Neural progenitor cell (in vitro differentiated cells): ENCODE results near the gene TBC1D3C. TPM values are rescaled to one million over a fixed set of nuclear protein-coding genes. Genes with fewer than 3 reads are reported as not detected.
"Not testable (repeated sequence)": the region's sequence is repeated elsewhere in the genome, so short reads cannot be mapped to it uniquely, and the experiment has no call there.

ENCODE experiments used
- DNase-seq: peaks from one replicate; pipeline ENCODE4 v3.0.0-alpha.2; 2016; ENCODE audit warnings: low spot score
- H2AFZ ChIP-seq: fragments of 200-600 bp; sonication (generic); replicated peaks from 2 replicates; pipeline ENCODE4 v1.6.1; 2016; ENCODE audit warnings: antibody characterized with exemption
- H3F3A ChIP-seq: fragments of 200-600 bp; sonication (generic); 2 replicates; pipeline ENCODE4 v1.6.1; 2016; ENCODE audit warnings: antibody characterized with exemption, low read depth
- H3K27ac ChIP-seq: fragments of 200-600 bp; sonication (generic); 2 replicates; pipeline ENCODE4 v1.5.1; 2016; ENCODE audit warnings: mild to moderate bottlenecking
- H3K27me3 ChIP-seq: fragments of 200-600 bp; sonication (generic); 2 replicates; pipeline ENCODE4 v1.6.1; 2016; ENCODE audit warnings: mild to moderate bottlenecking, moderate library complexity
- H3K36me3 ChIP-seq: fragments of 200-600 bp; sonication (generic); 2 replicates; pipeline ENCODE4 v1.5.1; 2016
- H3K4me1 ChIP-seq: fragments of 200-600 bp; sonication (generic); 2 replicates; pipeline ENCODE4 v1.6.1; 2016; ENCODE audit warnings: mixed run types
- H3K4me2 ChIP-seq: fragments of 200-600 bp; sonication (generic); 2 replicates; pipeline ENCODE4 v1.6.1; 2016
- H3K4me3 ChIP-seq: fragments of 200-600 bp; sonication (generic); 2 replicates; pipeline ENCODE4 v1.5.1; 2016
- H3K79me2 ChIP-seq: fragments of 200-600 bp; sonication (generic); 2 replicates; pipeline ENCODE4 v1.6.1; 2016; ENCODE audit warnings: low read depth
- H3K9ac ChIP-seq: fragments of 200-600 bp; sonication (generic); 2 replicates; pipeline ENCODE4 v1.6.1; 2016
- H3K9me3 ChIP-seq: fragments of 200-600 bp; sonication (generic); 2 replicates; pipeline ENCODE4 v1.5.1; 2016; ENCODE audit warnings: low read depth
- H4K20me1 ChIP-seq: fragments of 200-600 bp; sonication (generic); 2 replicates; pipeline ENCODE4 v1.6.1; 2016; ENCODE audit warnings: low read depth
- H3K27ac Mint-ChIP-seq: 3 replicates; pipeline ENCODE4 v1.8.0; 2021; ENCODE audit warnings: mixed read lengths
- H3K27me3 Mint-ChIP-seq: 2 replicates; pipeline ENCODE4 v1.8.0; 2022; ENCODE audit warnings: low read depth, mild to moderate bottlenecking, inconsistent platforms, moderate library complexity, mixed read lengths; ENCODE audit not compliant: insufficient read depth
- H3K36me3 Mint-ChIP-seq: 3 replicates; pipeline ENCODE4 v1.8.0; 2021; ENCODE audit warnings: mixed read lengths
- H3K4me1 Mint-ChIP-seq: 3 replicates; pipeline ENCODE4 v1.8.0; 2021; ENCODE audit warnings: mixed read lengths
- H3K4me3 Mint-ChIP-seq: 3 replicates; pipeline ENCODE4 v1.8.0; 2021; ENCODE audit warnings: mild to moderate bottlenecking, moderate library complexity, mixed read lengths
- H3K9me3 Mint-ChIP-seq: 3 replicates; pipeline ENCODE4 v1.8.0; 2020; ENCODE audit warnings: mixed read lengths
- small RNA-seq: library from RNA; depleted of rRNA; stranded (forward); fragments of <200 nt; gene quantifications from one replicate; pipeline ENCODE3, GENCODE V24; 2015
- total RNA-seq: library from RNA; depleted of rRNA; stranded (reverse); fragments of >200 nt; gene quantifications from 2 replicates; pipeline ENCODE4 v1.2.3, GENCODE V29; 2015; ENCODE audit warnings: low replicate concordance

Gene TBC1D3C
- total RNA-seq = not detected in 2 replicates

- not testable (repeated sequence) for H3K27ac Mint-ChIP-seq, H3K9me3 Mint-ChIP-seq, H3K27me3 ChIP-seq, H2AFZ ChIP-seq, H3K4me1 Mint-ChIP-seq, H3K36me3 ChIP-seq, DNase-seq, H3K9me3 ChIP-seq, H3K4me1 ChIP-seq, H3K4me3 ChIP-seq, H4K20me1 ChIP-seq, H3K9ac ChIP-seq, H3K36me3 Mint-ChIP-seq, H3K27me3 Mint-ChIP-seq, H3K4me3 Mint-ChIP-seq, H3F3A ChIP-seq, H3K27ac ChIP-seq, H3K79me2 ChIP-seq, H3K4me2 ChIP-seq
Observed at GRCh38 chr17:38068534-38068933, at the start of gene TBC1D3C. Gene TBC1D3C, minus strand, starts transcription at chr17:38068634. Its CDS starts 1,568 bp downstream, at chr17:38067066.

- not testable (repeated sequence) for H3K4me3 Mint-ChIP-seq, H3K36me3 ChIP-seq, DNase-seq, H3K27me3 Mint-ChIP-seq, H3K4me2 ChIP-seq, H3K36me3 Mint-ChIP-seq, H2AFZ ChIP-seq, H3K9me3 ChIP-seq, H3K27ac ChIP-seq, H3K9ac ChIP-seq, H3K79me2 ChIP-seq, H3K4me1 ChIP-seq, H3K27ac Mint-ChIP-seq, H3K9me3 Mint-ChIP-seq, H3F3A ChIP-seq, H3K27me3 ChIP-seq, H3K4me1 Mint-ChIP-seq, H4K20me1 ChIP-seq, H3K4me3 ChIP-seq
Observed at GRCh38 chr17:38099262-38099661, 30.8 kb upstream of the TBC1D3C start.

GRCh38 chr17:38094059-38094694 lies 25.7 kb upstream of the TBC1D3C start:
- H3K4me1 Mint-ChIP-seq, H3K9ac ChIP-seq, H3K79me2 ChIP-seq, H3K4me3 Mint-ChIP-seq, H3K27me3 ChIP-seq, DNase-seq, H3K9me3 ChIP-seq, H3K36me3 ChIP-seq, H3K4me2 ChIP-seq, H3K27ac Mint-ChIP-seq, H3K36me3 Mint-ChIP-seq, H2AFZ ChIP-seq, H3K4me3 ChIP-seq, H4K20me1 ChIP-seq, H3K27ac ChIP-seq, H3K9me3 Mint-ChIP-seq, H3F3A ChIP-seq, H3K4me1 ChIP-seq, H3K27me3 Mint-ChIP-seq: not testable (repeated sequence)

DNA sequence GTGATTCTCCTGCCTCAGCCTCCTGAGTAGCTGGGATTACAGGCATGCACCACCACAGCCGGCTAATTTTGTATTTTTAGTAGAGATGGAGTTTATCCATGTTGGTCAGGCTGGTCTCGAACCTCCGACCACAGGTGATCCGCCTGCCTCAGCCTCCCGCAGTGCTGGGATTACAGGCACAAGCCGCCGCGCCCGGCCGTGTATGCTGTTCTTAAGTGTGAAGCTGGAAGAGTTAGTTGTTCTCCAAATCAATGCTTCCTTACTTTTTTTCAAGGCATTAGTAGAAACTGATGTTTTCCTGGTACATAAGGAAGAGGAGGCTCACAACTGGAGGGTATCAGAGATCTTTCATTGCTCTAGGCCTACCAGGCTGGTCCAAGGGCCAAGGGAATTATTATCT lies 19.7 kb upstream of the TBC1D3C start:
- not testable (repeated sequence) for H3K4me1 Mint-ChIP-seq, H3K4me2 ChIP-seq, H3K9ac ChIP-seq, H3K4me1 ChIP-seq, H4K20me1 ChIP-seq, H3K27ac ChIP-seq, H3K36me3 ChIP-seq, H3K9me3 ChIP-seq, H2AFZ ChIP-seq, H3K4me3 ChIP-seq, H3K36me3 Mint-ChIP-seq, H3K4me3 Mint-ChIP-seq, DNase-seq, H3K27me3 Mint-ChIP-seq, H3K79me2 ChIP-seq, H3F3A ChIP-seq, H3K27ac Mint-ChIP-seq, H3K27me3 ChIP-seq, H3K9me3 Mint-ChIP-seq

DNA sequence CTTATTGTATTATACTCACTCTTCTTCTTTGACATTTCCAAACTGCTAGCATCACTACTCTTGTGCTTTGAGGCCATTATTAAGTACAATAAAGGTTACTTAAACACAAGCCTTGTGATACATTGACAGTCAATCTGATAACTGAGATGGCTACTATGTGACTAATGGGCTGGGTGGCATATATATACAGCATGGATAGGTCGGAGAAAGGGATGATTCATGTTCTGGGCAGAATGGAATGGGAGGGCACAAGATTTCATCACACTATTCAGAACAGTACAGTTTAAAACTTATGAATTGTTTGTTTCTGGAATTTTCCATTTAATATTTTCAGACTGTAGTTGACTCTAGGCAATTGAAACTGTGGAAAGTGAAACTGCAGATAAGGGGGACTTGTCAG lies 18.9 kb upstream of the TBC1D3C start:
- not testable (repeated sequence) for H3K36me3 ChIP-seq, H3K27me3 Mint-ChIP-seq, H3K36me3 Mint-ChIP-seq, H3K4me2 ChIP-seq, H2AFZ ChIP-seq, H3K4me1 ChIP-seq, H3K9me3 Mint-ChIP-seq, H4K20me1 ChIP-seq, H3K9ac ChIP-seq, H3K79me2 ChIP-seq, H3K4me3 Mint-ChIP-seq, H3K27ac Mint-ChIP-seq, H3K4me1 Mint-ChIP-seq, H3F3A ChIP-seq, H3K4me3 ChIP-seq, H3K27me3 ChIP-seq, H3K27ac ChIP-seq, DNase-seq, H3K9me3 ChIP-seq

Small RNA genes lying within 50 kb of the gene (small RNA-seq; reads per million reads assigned to genes)
- not detected for gene RF00019

Other genes starting within 250 kb of the TBC1D3C start
- not detected in 2 replicates for gene TBC1D3K, start 144.2 kb downstream of the TBC1D3C start, total RNA-seq
- 9.2 and 17.0 TPM in 2 replicates for gene TBC1D3L, start 79.6 kb downstream of the TBC1D3C start, total RNA-seq
- 0.06 TPM in 1 of 2 replicates, not detected in the other for gene TBC1D3D, start 64.7 kb downstream of the TBC1D3C start, total RNA-seq
- not detected in 2 replicates for gene TBC1D3E, start 59.3 kb upstream of the TBC1D3C start, total RNA-seq
- gene TBC1D3, start 123.9 kb upstream of the TBC1D3C start, total RNA-seq = not detected in 2 replicates
- 59.0 and 68.3 TPM in 2 replicates for gene MRPL45, start 228.5 kb upstream of the TBC1D3C start, total RNA-seq